IMR-90 (cell line): ENCODE data around the gene NEURL1B. TPM values are rescaled to one million over a fixed set of nuclear protein-coding genes. Genes with fewer than 3 reads are reported as not detected.
A peak's percentile ranks its signal among the peaks of the same experiment; 100 is the strongest.

Experiments used
- ATAC-seq: fragments of 200-7000 bp; cut with Tn5 transposase; 2 replicates; pipeline ENCODE4 v1.9.1; 2020; ENCODE audit warnings: low read depth, mild to moderate bottlenecking, moderate library complexity
- BruUV-seq: library from RNA; stranded (reverse); fragments of 400-500 nt; replicated peaks from 2 replicates; lab custom pipeline; 2021; lab: Mats Ljungman, UMichigan
- CTCF ChIA-PET: fragments of 300-600 bp; formaldehyde crosslinking; extraction: SDS; loops from one replicate; lab custom pipeline; 2021; ENCODE audit warnings: antibody characterized with exemption; lab: Yijun Ruan, JAX
- POLR2A ChIA-PET: fragments of 300-600 bp; sonication (Branson Sonifier 250); formaldehyde crosslinking; loops from one replicate; lab custom pipeline; 2022; ENCODE audit warnings: antibody characterized with exemption; ENCODE audit not compliant: unreplicated experiment; lab: Charles Lee
- DNase-seq: peaks from one replicate; pipeline ENCODE4 v3.0.0; 2013
- H2AFZ ChIP-seq: replicated peaks from 2 replicates; pipeline ENCODE3; 2013; ENCODE audit warnings: low read length, mild to moderate bottlenecking; ENCODE audit not compliant: poor library complexity
- H2AK5ac ChIP-seq: 2 replicates; pipeline ENCODE4 v1.6.1; 2013; ENCODE audit warnings: low read depth, low read length, inconsistent platforms
- H2AK9ac ChIP-seq: replicated peaks from 2 replicates; pipeline ENCODE3; 2013; ENCODE audit warnings: mild to moderate bottlenecking, low read depth, low read length, moderate library complexity; ENCODE audit not compliant: poor library complexity
- H2BK120ac ChIP-seq: 2 replicates; pipeline ENCODE4 v1.6.1; 2013; ENCODE audit warnings: low read depth, low read length, inconsistent platforms
- H2BK15ac ChIP-seq: 3 replicates; pipeline ENCODE4 v1.6.1; 2013; ENCODE audit warnings: low read depth, low read length, inconsistent platforms
- H2BK20ac ChIP-seq: 2 replicates; pipeline ENCODE4 v1.6.1; 2013; ENCODE audit warnings: low read depth, mild to moderate bottlenecking, inconsistent platforms, low read length, moderate library complexity
- H2BK5ac ChIP-seq: 2 replicates; pipeline ENCODE4 v1.6.1; 2013; ENCODE audit warnings: mild to moderate bottlenecking, low read depth, low read length, inconsistent platforms; ENCODE audit not compliant: poor library complexity, severe bottlenecking
- H3K14ac ChIP-seq: replicated peaks from 2 replicates; pipeline ENCODE4 v1.6.1; 2013; ENCODE audit warnings: low read depth, low read length, inconsistent platforms
- H3K18ac ChIP-seq: 2 replicates; pipeline ENCODE4 v1.6.1; 2013; ENCODE audit warnings: low read depth, low read length, control low read depth
- H3K23ac ChIP-seq: 2 replicates; pipeline ENCODE4 v1.6.1; 2013; ENCODE audit warnings: low read depth, low read length, inconsistent platforms
- H3K27ac ChIP-seq: 2 replicates; pipeline ENCODE4 v1.5.1; 2013; ENCODE audit warnings: mild to moderate bottlenecking, control low read depth, low read length; ENCODE audit not compliant: insufficient read depth
- H3K27me3 ChIP-seq: 2 replicates; pipeline ENCODE4 v1.6.1; 2013; ENCODE audit warnings: low read length; ENCODE audit not compliant: control insufficient read depth, insufficient read depth
- H3K36me3 ChIP-seq: 2 replicates; pipeline ENCODE4 v1.6.1; 2013; ENCODE audit warnings: low read length, mixed read lengths; ENCODE audit not compliant: control insufficient read depth, insufficient read depth
- H3K4ac ChIP-seq: 2 replicates; pipeline ENCODE4 v1.6.1; 2013; ENCODE audit warnings: low read depth, low read length, inconsistent platforms
- H3K4me1 ChIP-seq: 2 replicates; pipeline ENCODE4 v1.6.1; 2013; ENCODE audit warnings: low read length, mixed read lengths; ENCODE audit not compliant: control insufficient read depth, insufficient read depth
- H3K4me2 ChIP-seq: 2 replicates; pipeline ENCODE4 v1.6.1; 2013; ENCODE audit warnings: low read depth, mild to moderate bottlenecking, control low read depth, low read length, moderate library complexity
- H3K4me3 ChIP-seq: 2 replicates; pipeline ENCODE4 v1.5.1; 2013; ENCODE audit warnings: low read depth, mild to moderate bottlenecking, control low read depth, low read length, moderate library complexity; ENCODE audit not compliant: insufficient read depth
- H3K56ac ChIP-seq: 2 replicates; pipeline ENCODE4 v1.6.1; 2013; ENCODE audit warnings: low read length, inconsistent platforms; ENCODE audit not compliant: insufficient read depth; ENCODE audit errors: extremely low read depth
- H3K79me1 ChIP-seq, 2 experiments: 2 replicates each; pipeline ENCODE4 v1.6.1; 2013; ENCODE audit warnings: low read length in 2 of 2, inconsistent platforms in 1 of 2, low read depth in 1 of 2
- H3K9ac ChIP-seq: 2 replicates; pipeline ENCODE4 v1.6.1; 2013; ENCODE audit warnings: low read depth, low read length, control low read depth
- H3K9me1 ChIP-seq: 2 replicates; pipeline ENCODE4 v1.6.1; 2013; ENCODE audit warnings: low read length, inconsistent platforms; ENCODE audit not compliant: insufficient read depth
- H3K9me3 ChIP-seq: 2 replicates; pipeline ENCODE4 v1.6.1; 2013; ENCODE audit warnings: low read length; ENCODE audit not compliant: control insufficient read depth, insufficient read depth
- H4K20me1 ChIP-seq: 2 replicates; pipeline ENCODE4 v1.6.1; 2013; ENCODE audit warnings: low read length, inconsistent platforms; ENCODE audit not compliant: insufficient read depth
- H4K5ac ChIP-seq: 2 replicates; pipeline ENCODE4 v1.6.1; 2013; ENCODE audit warnings: mild to moderate bottlenecking, low read depth, low read length, control low read depth
- H4K8ac ChIP-seq, 2 experiments: 2 replicates each; pipeline ENCODE4 v1.6.1; 2013; ENCODE audit warnings: low read depth in 2 of 2, low read length in 2 of 2, control low read depth in 1 of 2, inconsistent platforms in 1 of 2
- H4K91ac ChIP-seq: 2 replicates; pipeline ENCODE4 v1.6.1; 2013; ENCODE audit warnings: low read depth, low read length, inconsistent platforms; ENCODE audit not compliant: insufficient read depth
- BHLHE40 ChIP-seq: fragments of 150-350 bp; IDR thresholded peaks from 2 replicates; pipeline ENCODE4 v1.6.1; 2016; ENCODE audit warnings: mild to moderate bottlenecking, low read depth, low read length
- CEBPB ChIP-seq: IDR thresholded peaks from 2 replicates; pipeline ENCODE4 v1.6.1; 2012; ENCODE audit warnings: low read depth, low read length, improper control_type of control experiment
- CHD1 ChIP-seq: IDR thresholded peaks from 2 replicates; pipeline ENCODE4 v1.6.1; 2012; ENCODE audit warnings: low read depth, low read length, improper control_type of control experiment
- CTCF ChIP-seq: conservative IDR thresholded peaks from 2 replicates; pipeline ENCODE4 v1.5.1; 2012; ENCODE audit warnings: mild to moderate bottlenecking, low read depth, low read length, improper control_type of control experiment
- FOS ChIP-seq: fragments of 150-350 bp; IDR thresholded peaks from 2 replicates; pipeline ENCODE4 v1.6.1; 2016; ENCODE audit warnings: low read depth, low read length
- MAFK ChIP-seq: IDR thresholded peaks from 2 replicates; pipeline ENCODE4 v1.6.1; 2012; ENCODE audit warnings: low read depth, low read length, improper control_type of control experiment
- MAZ ChIP-seq: IDR thresholded peaks from 2 replicates; pipeline ENCODE4 v1.6.1; 2012; ENCODE audit warnings: low read depth, mild to moderate bottlenecking, low read length, improper control_type of control experiment, moderate library complexity, borderline replicate concordance
- MXI1 ChIP-seq: IDR thresholded peaks from 2 replicates; pipeline ENCODE4 v1.6.1; 2012; ENCODE audit warnings: low read depth, mild to moderate bottlenecking, low read length, moderate library complexity, borderline replicate concordance
- NFE2L2 ChIP-seq: fragments of 150-350 bp; IDR thresholded peaks from 2 replicates; pipeline ENCODE4 v1.6.1; 2016; ENCODE audit warnings: low read depth, mild to moderate bottlenecking, low read length
- POLR2A ChIP-seq: IDR thresholded peaks from 2 replicates; pipeline ENCODE4 v1.6.1; 2012; ENCODE audit warnings: mild to moderate bottlenecking, low read depth, low read length
- RAD21 ChIP-seq: IDR thresholded peaks from 2 replicates; pipeline ENCODE4 v1.6.1; 2012; ENCODE audit warnings: low read length, improper control_type of control experiment
- RCOR1 ChIP-seq: IDR thresholded peaks from 2 replicates; pipeline ENCODE4 v1.6.1; 2012; ENCODE audit warnings: mild to moderate bottlenecking, low read length, improper control_type of control experiment; ENCODE audit not compliant: insufficient replicate concordance
- RFX5 ChIP-seq: IDR thresholded peaks from 2 replicates; pipeline ENCODE4 v1.8.0; 2012; ENCODE audit warnings: low read depth, mild to moderate bottlenecking, low read length, moderate library complexity
- SMC3 ChIP-seq: fragments of 150-350 bp; IDR thresholded peaks from 2 replicates; pipeline ENCODE4 v1.6.1; 2016; ENCODE audit warnings: low read depth, mild to moderate bottlenecking, antibody characterized with exemption, low read length, moderate library complexity
- USF2 ChIP-seq: fragments of 150-350 bp; IDR thresholded peaks from 2 replicates; pipeline ENCODE4 v1.6.1; 2017; ENCODE audit warnings: mild to moderate bottlenecking, antibody characterized with exemption, low read length, low read depth
- WGBS, 2 experiments: methylation state at CpG; one replicate each; pipeline versions ENCODE4 v1.1.5 to v1.1.7; 2013; ENCODE audit warnings: missing lambda C conversion rate in 2 of 2; ENCODE audit not compliant: insufficient read length in 1 of 2; ENCODE audit errors: extremely low coverage in 2 of 2; 5-methylcytosine and 5-hydroxymethylcytosine counted together
- dilution Hi-C: fragments of 300-500 bp; cut with HindIII; formaldehyde crosslinking; loops from one replicate; pipeline ENCODE4 v1.14.3; 2018; ENCODE audit warnings: low sequenced_read_pairs; ENCODE audit not compliant: unreplicated experiment
- in situ Hi-C: fragments of 300-500 bp; cut with MboI; formaldehyde crosslinking; loops from 3 replicates; pipeline ENCODE4 v1.14.3; 2019; ENCODE audit warnings: low sequenced_read_pairs, inconsistent platforms, mixed read lengths
- intact Hi-C: fragments of 100-400 bp; cut with micrococcal nuclease; formaldehyde crosslinking; loops from 2 replicates; pipeline ENCODE4 v1.10.0; 2022
- polyA plus RNA-seq, 3 experiments: library from polyadenylated mRNA; depleted of rRNA; stranded (reverse); fragments of >200 nt; gene quantifications; 2 replicates each; pipeline ENCODE4 v1.2.3, GENCODE V29; 2012; ENCODE audit warnings: low replicate concordance in 1 of 3
- total RNA-seq: library from RNA; depleted of rRNA; stranded (reverse); fragments of >200 nt; gene quantifications from 2 replicates; pipeline ENCODE4 v1.2.3, GENCODE V29; 2012
- TF ChIP-seq, protein P1 (sequence below): fragments of 150-350 bp; IDR thresholded peaks from 2 replicates; pipeline ENCODE4 v1.6.1; 2016; ENCODE audit warnings: low read depth, mild to moderate bottlenecking, low read length, moderate library complexity, borderline replicate concordance

Gene NEURL1B
- total and polyA plus RNA-seq, 2 of the 4 experiments (the other 2 are of a cell fraction) = 1.8 to 2.8 TPM

- BruUV-seq = no TSS peak
- DNase-seq (peak; percentile 21), ATAC-seq (peak; percentile 5; the same call in 1 of the 2 replicates)
- peaks cover 7% of the 10 kb centered on the region; the same call in 1 of the 2 replicates for H3K9me1 ChIP-seq
- H3K4me3 ChIP-seq = peak overlapping the region; percentile 85
- peak overlapping the region; percentile 85 for H2AK9ac ChIP-seq
- no peak overlapping the region for H3K18ac ChIP-seq
- no peak overlapping the region for H2BK15ac ChIP-seq
- no peaks in the 10 kb centered on the region for H4K20me1 ChIP-seq
- H3K56ac ChIP-seq = no peak overlapping the region
- ChIA-PET POLR2A (no interaction called here), CTCF (no interaction called here)
- peak overlapping the region; percentile 70; the same call in 1 of the 2 replicates for H3K4me2 ChIP-seq
- no peak overlapping the region for H4K5ac ChIP-seq
- peaks cover 26 to 51% of the 10 kb centered on the region in 2 experiments for H3K79me1 ChIP-seq
- H2BK120ac ChIP-seq = no peak overlapping the region
- peak overlapping the region; percentile 38; the same call in 1 of the 2 replicates for H3K23ac ChIP-seq
- no peak overlapping the region for H4K91ac ChIP-seq
- in situ Hi-C loops (no loop called here), intact Hi-C loops (no loop called here), dilution Hi-C loops (no loop called here)
- no CpG with 5 or more reads among the region's 14 CpGs for WGBS, 2 experiments
- H3K4ac ChIP-seq = no peak overlapping the region
- H2BK20ac ChIP-seq = no peak overlapping the region
- H3K9ac ChIP-seq = 0 out of 2 replicates have a peak overlapping the region, but pooled peaks have one; percentile 37
- H3K9me3 ChIP-seq = no peaks in the 10 kb centered on the region
- H3K27ac ChIP-seq = no peak overlapping the region
- H2AFZ ChIP-seq = peak overlapping the region; percentile 92
- no peak overlapping the region for H2AK5ac ChIP-seq
- H3K27me3 ChIP-seq = peaks cover 8% of the 10 kb centered on the region; the same call in 1 of the 2 replicates
- H4K8ac ChIP-seq = no peak overlapping the region
- peaks cover 4% of the 10 kb centered on the region; the same call in 1 of the 2 replicates for H3K36me3 ChIP-seq
- H3K14ac ChIP-seq = 0 out of 2 replicates have a peak overlapping the region, but pooled peaks have one; percentile 19
- peaks cover 5% of the 10 kb centered on the region; the same call in 1 of the 2 replicates for H3K4me1 ChIP-seq
- H2BK5ac ChIP-seq = no peak overlapping the region
- TF ChIP-seq MXI1 (no peak), BHLHE40 (no peak), FOS (no peak), POLR2A (no peak), USF2 (no peak), SMC3 (no peak), MAFK (no peak), NFE2L2 (no peak), MAZ (no peak), RAD21 (no peak), CEBPB (no peak), RCOR1 (no peak), RFX5 (no peak), CHD1 (no peak), CTCF (no peak)
- TF ChIP-seq, protein P1, sequence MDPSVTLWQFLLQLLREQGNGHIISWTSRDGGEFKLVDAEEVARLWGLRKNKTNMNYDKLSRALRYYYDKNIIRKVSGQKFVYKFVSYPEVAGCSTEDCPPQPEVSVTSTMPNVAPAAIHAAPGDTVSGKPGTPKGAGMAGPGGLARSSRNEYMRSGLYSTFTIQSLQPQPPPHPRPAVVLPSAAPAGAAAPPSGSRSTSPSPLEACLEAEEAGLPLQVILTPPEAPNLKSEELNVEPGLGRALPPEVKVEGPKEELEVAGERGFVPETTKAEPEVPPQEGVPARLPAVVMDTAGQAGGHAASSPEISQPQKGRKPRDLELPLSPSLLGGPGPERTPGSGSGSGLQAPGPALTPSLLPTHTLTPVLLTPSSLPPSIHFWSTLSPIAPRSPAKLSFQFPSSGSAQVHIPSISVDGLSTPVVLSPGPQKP = no peak
Observed at GRCh38 chr5:172642051-172642409, 967 bp downstream of the NEURL1B start.
